WTC11 (cell line): ENCODE results near the gene SLAMF6. TPM values are rescaled to one million over a fixed set of nuclear protein-coding genes. Genes with fewer than 3 reads are reported as not detected.

Source experiments
- ATAC-seq: fragments of 200-7000 bp; cut with Tn5 transposase; 2 replicates; pipeline ENCODE4 v1.10.0; 2021; ENCODE audit warnings: mild to moderate bottlenecking, moderate library complexity
- CTCF ChIA-PET: fragments of 300-600 bp; sonication (Branson Sonifier 250); formaldehyde crosslinking; loops from one replicate; lab custom pipeline; 2021; ENCODE audit warnings: antibody characterized with exemption; lab: Charles Lee
- POLR2A ChIA-PET: fragments of 350-600 bp; sonication (Branson Sonifier 250); formaldehyde crosslinking; loops from one replicate; lab custom pipeline; 2021; ENCODE audit warnings: antibody characterized with exemption; lab: Charles Lee
- DNase-seq: peaks from one replicate; pipeline ENCODE4 v3.0.0; 2021; ENCODE audit warnings: low spot score
- H3K27ac Mint-ChIP-seq: 2 replicates; pipeline ENCODE4 v1.8.0; 2021; ENCODE audit warnings: mixed read lengths
- H3K27me3 Mint-ChIP-seq: 2 replicates; pipeline ENCODE4 v1.8.0; 2021; ENCODE audit warnings: low read depth, mild to moderate bottlenecking, moderate library complexity, mixed read lengths
- H3K36me3 Mint-ChIP-seq: 2 replicates; pipeline ENCODE4 v1.8.0; 2021; ENCODE audit warnings: mixed read lengths
- H3K4me1 Mint-ChIP-seq: 2 replicates; pipeline ENCODE4 v1.8.0; 2022; ENCODE audit warnings: mixed read lengths
- H3K4me3 Mint-ChIP-seq: 2 replicates; pipeline ENCODE4 v1.8.0; 2021; ENCODE audit warnings: mild to moderate bottlenecking, moderate library complexity, mixed read lengths
- H3K9me3 Mint-ChIP-seq: 2 replicates; pipeline ENCODE4 v1.8.0; 2021; ENCODE audit warnings: mixed read lengths
- AFF4 ChIP-seq: sonication (generic); formaldehyde crosslinking; IDR thresholded peaks from 2 replicates; pipeline ENCODE4 v1.8.1; 2023; ENCODE audit warnings: mild to moderate bottlenecking, missing genetic modification reagents, borderline replicate concordance
- ATF2 ChIP-seq: sonication (generic); formaldehyde crosslinking; IDR thresholded peaks from 2 replicates; pipeline ENCODE4 v1.8.1; 2022; ENCODE audit warnings: low read depth, missing genetic modification reagents, borderline replicate concordance
- ATF6 ChIP-seq: sonication (generic); formaldehyde crosslinking; IDR thresholded peaks from 2 replicates; pipeline ENCODE4 v1.8.1; 2023; ENCODE audit warnings: mild to moderate bottlenecking, missing genetic modification reagents
- CREB1 ChIP-seq: sonication (generic); formaldehyde crosslinking; IDR thresholded peaks from 2 replicates; pipeline ENCODE4 v1.8.0; 2023; ENCODE audit warnings: mild to moderate bottlenecking, missing genetic modification reagents
- E2F5 ChIP-seq: sonication (generic); formaldehyde crosslinking; IDR thresholded peaks from 2 replicates; pipeline ENCODE4 v1.8.1; 2022; ENCODE audit warnings: mild to moderate bottlenecking, moderate library complexity, missing genetic modification reagents
- ELF4 ChIP-seq: sonication (generic); formaldehyde crosslinking; IDR thresholded peaks from 2 replicates; pipeline ENCODE4 v1.8.1; 2022; ENCODE audit warnings: low read depth, mild to moderate bottlenecking, moderate library complexity, missing genetic modification reagents
- IRF2 ChIP-seq: sonication (generic); formaldehyde crosslinking; IDR thresholded peaks from 2 replicates; pipeline ENCODE4 v1.8.0; 2022; ENCODE audit warnings: low read depth, missing genetic modification reagents, borderline replicate concordance
- KAT7 ChIP-seq: sonication (generic); formaldehyde crosslinking; IDR thresholded peaks from 2 replicates; pipeline ENCODE4 v1.8.1; 2023; ENCODE audit warnings: missing genetic modification reagents, mild to moderate bottlenecking, borderline replicate concordance
- NFE2L1 ChIP-seq: sonication (generic); formaldehyde crosslinking; IDR thresholded peaks from 2 replicates; pipeline ENCODE4 v1.8.1; 2023; ENCODE audit warnings: missing genetic modification reagents
- NFYB ChIP-seq: sonication (generic); formaldehyde crosslinking; conservative IDR thresholded peaks from 2 replicates; pipeline ENCODE4 v1.8.0; 2022; ENCODE audit warnings: low read depth, missing genetic modification reagents
- NR2C2 ChIP-seq: sonication (generic); formaldehyde crosslinking; IDR thresholded peaks from 2 replicates; pipeline ENCODE4 v1.8.0; 2022; ENCODE audit warnings: mild to moderate bottlenecking, missing genetic modification reagents
- OVOL2 ChIP-seq: fragments of 250-450 bp; sonication (Bioruptor Pico); IDR thresholded peaks from 2 replicates; pipeline ENCODE4 v1.9.0; 2021; ENCODE audit warnings: mild to moderate bottlenecking, borderline replicate concordance
- USF1 ChIP-seq: sonication (generic); formaldehyde crosslinking; IDR thresholded peaks from 2 replicates; pipeline ENCODE4 v1.8.0; 2022; ENCODE audit warnings: mild to moderate bottlenecking, missing genetic modification reagents
- ZNF219 ChIP-seq: sonication (generic); formaldehyde crosslinking; IDR thresholded peaks from 2 replicates; pipeline ENCODE4 v1.8.0; 2023; ENCODE audit warnings: missing genetic modification reagents, mild to moderate bottlenecking, borderline replicate concordance
- ZNF317 ChIP-seq: sonication (generic); formaldehyde crosslinking; IDR thresholded peaks from 2 replicates; pipeline ENCODE4 v1.8.1; 2023; ENCODE audit warnings: low read depth, mild to moderate bottlenecking, moderate library complexity, missing genetic modification reagents, borderline replicate concordance
- ZSCAN18 ChIP-seq: fragments of 250-450 bp; sonication (Bioruptor Pico); IDR thresholded peaks from 2 replicates; pipeline ENCODE4 v2.1.2; 2022; ENCODE audit warnings: mild to moderate bottlenecking, moderate library complexity
- total RNA-seq: library from RNA; stranded (reverse); gene quantifications from 3 replicates; pipeline ENCODE4 v1.2.3, GENCODE V29; 2021

The SLAMF6 gene
- total RNA-seq, 1 experiment from 2014 or later, result not detected

- H3K27me3 Mint-ChIP-seq, result peaks cover under 1% of the 10 kb centered on the region
- TF ChIP-seq E2F5 (CRISPR knock-in tag) (no peak), ZNF317 (CRISPR knock-in tag) (no peak), USF1 (CRISPR knock-in tag) (no peak), ATF6 (CRISPR knock-in tag) (no peak), ELF4 (CRISPR knock-in tag) (no peak), NFE2L1 (no peak), ZSCAN18 (CRISPR knock-in tag) (no peak), KAT7 (CRISPR knock-in tag) (no peak)
- peaks cover 19% of the 10 kb centered on the region for H3K9me3 Mint-ChIP-seq
- ATAC-seq (peak; percentile 82), DNase-seq (no peak)
- no peak overlapping the region for H3K4me3 Mint-ChIP-seq
- H3K36me3 Mint-ChIP-seq, result peaks cover 18% of the 10 kb centered on the region
- ChIA-PET POLR2A (no interaction called here), CTCF (no interaction called here)
- peak overlapping the region; percentile 95 for H3K27ac Mint-ChIP-seq
- H3K4me1 Mint-ChIP-seq, result peaks cover 20% of the 10 kb centered on the region
Observed at GRCh38 chr1:160486453-160486852, 36.6 kb downstream of the SLAMF6 start.

GRCh38 chr1:160483505-160484185, 39.4 kb downstream of the SLAMF6 start:
- H3K4me3 Mint-ChIP-seq, result no peak overlapping the region
- POLR2A ChIA-PET, result no interaction called here
- TF ChIP-seq AFF4 (CRISPR knock-in tag) (no peak), ZNF219 (CRISPR knock-in tag) (no peak), NR2C2 (CRISPR knock-in tag) (no peak), ATF2 (no peak), CREB1 (CRISPR knock-in tag) (no peak), IRF2 (no peak), NFYB (CRISPR knock-in tag) (no peak), OVOL2 (CRISPR knock-in tag) (no peak)
- TF ChIP-seq, all 79 proteins: peak for 0
- DNase-seq, result no peak
- peaks cover 42% of the 10 kb centered on the region for H3K9me3 Mint-ChIP-seq
- ATAC-seq, result no peak
- H3K4me1 Mint-ChIP-seq, result peaks cover 20% of the 10 kb centered on the region
- CTCF ChIA-PET, result no interaction called here
- peaks cover 13% of the 10 kb centered on the region for H3K27me3 Mint-ChIP-seq
- no peak overlapping the region for H3K27ac Mint-ChIP-seq
- H3K36me3 Mint-ChIP-seq, result peaks cover 37% of the 10 kb centered on the region
